RWPE1 (cell line): ENCODE data around the gene EIPR1.

Experiments used
- CTCF ChIA-PET: fragments of 350-600 bp; sonication (Branson Sonifier 250); formaldehyde crosslinking; extraction: SDS; loops from one replicate; lab custom pipeline; 2021; lab: Yijun Ruan, JAX
- POLR2A ChIA-PET: fragments of 400-600 bp; formaldehyde crosslinking; extraction: SDS; loops from one replicate; lab custom pipeline; 2020; ENCODE audit warnings: antibody characterized with exemption; ENCODE audit not compliant: low non-redundant PET; lab: Yijun Ruan, JAX
- DNase-seq: peaks from one replicate; pipeline ENCODE4 v3.0.0; 2012; ENCODE audit warnings: low spot score
- H3K27ac ChIP-seq: fragments of 450-650 bp; 2 replicates; pipeline ENCODE4 v1.5.1; 2017
- TF ChIP-seq, protein P1 (sequence below): fragments of 450-650 bp; conservative IDR thresholded peaks from 2 replicates; pipeline ENCODE4 v1.5.1; 2017; ENCODE audit warnings: low read depth, mild to moderate bottlenecking

The EIPR1 gene

DNA sequence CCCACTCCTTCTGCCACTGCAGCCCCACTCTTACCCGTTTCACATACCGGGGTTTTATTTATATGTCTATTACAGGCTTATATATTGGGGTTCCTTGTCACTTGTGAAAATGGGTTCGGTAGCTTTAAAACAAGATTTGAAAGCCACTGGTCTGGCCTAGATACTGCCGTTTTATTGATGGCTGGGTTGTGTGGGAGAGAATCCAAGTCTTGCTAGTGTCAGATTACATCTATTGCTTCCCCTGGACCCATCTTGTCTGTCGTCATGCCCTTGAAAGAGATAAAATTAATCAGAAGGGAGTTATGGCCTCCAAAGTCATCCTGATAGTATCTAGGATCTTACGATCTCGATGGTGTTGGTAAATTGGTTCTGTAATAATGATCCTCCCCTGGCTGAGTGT is 79.4 kb downstream of the EIPR1 start:
- ChIA-PET POLR2A (no interaction called here), CTCF (no interaction called here)
- DNase-seq, result no peak
- no peak overlapping the region for H3K27ac ChIP-seq
- TF ChIP-seq, protein P1, sequence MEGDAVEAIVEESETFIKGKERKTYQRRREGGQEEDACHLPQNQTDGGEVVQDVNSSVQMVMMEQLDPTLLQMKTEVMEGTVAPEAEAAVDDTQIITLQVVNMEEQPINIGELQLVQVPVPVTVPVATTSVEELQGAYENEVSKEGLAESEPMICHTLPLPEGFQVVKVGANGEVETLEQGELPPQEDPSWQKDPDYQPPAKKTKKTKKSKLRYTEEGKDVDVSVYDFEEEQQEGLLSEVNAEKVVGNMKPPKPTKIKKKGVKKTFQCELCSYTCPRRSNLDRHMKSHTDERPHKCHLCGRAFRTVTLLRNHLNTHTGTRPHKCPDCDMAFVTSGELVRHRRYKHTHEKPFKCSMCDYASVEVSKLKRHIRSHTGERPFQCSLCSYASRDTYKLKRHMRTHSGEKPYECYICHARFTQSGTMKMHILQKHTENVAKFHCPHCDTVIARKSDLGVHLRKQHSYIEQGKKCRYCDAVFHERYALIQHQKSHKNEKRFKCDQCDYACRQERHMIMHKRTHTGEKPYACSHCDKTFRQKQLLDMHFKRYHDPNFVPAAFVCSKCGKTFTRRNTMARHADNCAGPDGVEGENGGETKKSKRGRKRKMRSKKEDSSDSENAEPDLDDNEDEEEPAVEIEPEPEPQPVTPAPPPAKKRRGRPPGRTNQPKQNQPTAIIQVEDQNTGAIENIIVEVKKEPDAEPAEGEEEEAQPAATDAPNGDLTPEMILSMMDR, result no peak

DNA sequence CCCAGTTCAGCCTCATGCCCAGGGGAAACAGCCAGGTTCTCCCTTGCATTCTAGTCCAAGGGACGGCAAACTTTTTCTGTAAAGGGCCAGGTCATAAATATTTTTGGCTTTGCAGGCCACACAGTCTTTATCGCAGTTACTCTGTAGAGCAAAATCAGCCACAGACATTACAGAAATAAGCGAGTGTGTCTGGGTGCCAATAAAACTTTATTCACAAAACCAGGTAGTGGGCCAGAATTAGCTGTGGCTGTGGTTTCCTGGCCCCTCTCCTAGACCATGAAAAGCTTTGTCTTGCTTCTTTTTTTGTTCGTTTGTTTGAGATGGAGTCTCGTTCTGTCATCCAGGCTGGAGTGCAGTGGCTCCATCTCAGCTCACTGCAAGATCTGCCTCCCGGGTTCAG is 80.1 kb downstream of the EIPR1 start:
- no peak overlapping the region for H3K27ac ChIP-seq
- ChIA-PET POLR2A (no interaction called here), CTCF (no interaction called here)
- no peak for DNase-seq
- TF ChIP-seq, protein P1, result no peak

GRCh38 chr2:3296182-3296972 is 81.2 kb downstream of the EIPR1 start:
- no peak for DNase-seq
- TF ChIP-seq, protein P1, result no peak
- POLR2A ChIA-PET, result no interaction called here
- H3K27ac ChIP-seq, result no peak overlapping the region
- CTCF ChIA-PET, result no interaction called here

DNA sequence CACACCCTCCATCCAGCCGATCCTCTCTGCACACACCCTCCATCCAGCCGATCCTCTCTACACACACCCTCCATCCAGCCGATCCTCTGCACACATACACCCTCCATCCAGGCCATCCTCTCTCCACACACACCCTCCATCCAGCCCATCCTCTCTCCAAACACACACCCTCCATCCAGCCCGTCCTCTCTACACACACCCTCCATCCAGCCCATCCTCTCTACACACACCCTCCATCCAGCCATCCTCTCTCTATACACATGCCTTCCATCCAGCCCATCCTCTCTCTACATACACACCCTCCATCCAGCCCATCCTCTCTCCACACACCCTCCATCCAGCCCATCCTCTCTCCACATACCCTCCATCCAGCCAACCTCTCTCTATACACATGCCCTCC is 83.1 kb downstream of the EIPR1 start:
- ChIA-PET CTCF (no interaction called here), POLR2A (no interaction called here)
- TF ChIP-seq, protein P1, result no peak
- H3K27ac ChIP-seq, result no peak overlapping the region
- no peak for DNase-seq

DNA sequence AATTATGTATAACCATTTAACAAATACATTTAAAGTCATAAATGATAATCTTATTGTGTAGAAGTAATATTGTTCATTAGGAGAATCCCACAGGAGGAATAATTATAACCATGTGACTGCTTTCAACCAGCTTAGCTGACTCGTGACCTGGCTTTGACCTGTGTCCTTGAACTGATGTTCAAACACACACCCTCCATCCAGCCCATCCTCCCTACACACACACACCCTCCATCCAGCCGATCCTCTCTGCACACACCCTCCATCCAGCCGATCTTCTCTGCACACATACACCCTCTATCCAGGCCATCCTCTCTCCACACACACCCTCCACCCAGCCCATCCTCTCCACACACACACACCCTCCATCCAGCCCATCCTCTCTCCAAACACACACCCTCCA is 83.5 kb downstream of the EIPR1 start:
- no peak overlapping the region for H3K27ac ChIP-seq
- TF ChIP-seq, protein P1, result no peak
- CTCF ChIA-PET, result no interaction called here
- DNase-seq, result no peak
- POLR2A ChIA-PET, result no interaction called here

DNA sequence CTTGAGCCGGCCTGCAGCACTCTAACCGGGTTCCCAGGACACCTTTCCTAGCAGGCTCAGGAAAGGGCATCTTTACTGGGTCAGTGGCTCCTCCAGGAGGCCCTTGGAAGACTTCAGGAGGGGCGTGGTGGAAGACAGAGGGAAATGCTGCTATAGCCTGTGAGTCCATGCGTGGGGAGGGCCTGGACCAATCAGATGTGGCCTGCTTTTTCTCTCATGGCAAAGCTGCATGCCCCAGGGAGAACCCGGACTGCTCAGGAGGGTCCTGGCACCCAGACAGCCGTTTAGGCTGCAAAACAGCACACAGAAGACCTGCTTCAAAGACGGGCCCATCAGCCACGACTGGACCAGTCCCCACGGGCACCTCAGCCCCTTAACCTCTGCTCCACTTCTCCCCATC is 84.4 kb downstream of the EIPR1 start:
- DNase-seq, result no peak
- TF ChIP-seq, protein P1, result no peak
- POLR2A ChIA-PET, result no interaction called here
- H3K27ac ChIP-seq, result peak overlapping the region; percentile 6
- CTCF ChIA-PET, result no interaction called here
